BJ (cell line): ENCODE results near the gene SLC39A3. TPM values are rescaled to one million over a fixed set of nuclear protein-coding genes. Genes with fewer than 3 reads are reported as not detected.

ENCODE experiments used
- CTCF ChIA-PET: fragments of 350-600 bp; formaldehyde crosslinking; extraction: SDS; loops from one replicate; lab custom pipeline; 2021; ENCODE audit warnings: antibody characterized with exemption, inconsistent platforms; lab: Yijun Ruan, JAX
- POLR2A ChIA-PET: fragments of 300-600 bp; sonication (Branson Sonifier 250); formaldehyde crosslinking; extraction: SDS; loops from one replicate; lab custom pipeline; 2021; ENCODE audit warnings: antibody characterized with exemption; lab: Charles Lee
- DNase-seq: peaks from one replicate; pipeline ENCODE4 v3.0.0-alpha.2; 2011; ENCODE audit warnings: low read depth
- H3K27me3 ChIP-seq: 2 replicates; pipeline ENCODE4 v1.6.0; 2011; ENCODE audit warnings: low read length; ENCODE audit not compliant: control insufficient read depth, insufficient read depth
- H3K36me3 ChIP-seq: 2 replicates; pipeline ENCODE4 v1.5.1; 2011; ENCODE audit warnings: low read length; ENCODE audit not compliant: control insufficient read depth, insufficient read depth
- H3K4me3 ChIP-seq: 2 replicates; pipeline ENCODE4 v1.5.1; 2011; ENCODE audit warnings: low read depth, mild to moderate bottlenecking, control low read depth, low read length
- polyA plus RNA-seq: library from polyadenylated mRNA; depleted of rRNA; stranded (reverse); fragments of >200 nt; gene quantifications from 2 replicates; pipeline ENCODE4 v1.2.3, GENCODE V29; 2011
- TF ChIP-seq, protein P1 (sequence below): IDR thresholded peaks from 2 replicates; pipeline ENCODE4 v1.5.1; 2011; ENCODE audit warnings: low read depth, mild to moderate bottlenecking, control low read depth, inconsistent platforms, low read length, moderate library complexity; ENCODE audit not compliant: insufficient read depth

Gene SLC39A3
- polyA plus RNA-seq, 1 experiment, result 67.9 TPM

DNA sequence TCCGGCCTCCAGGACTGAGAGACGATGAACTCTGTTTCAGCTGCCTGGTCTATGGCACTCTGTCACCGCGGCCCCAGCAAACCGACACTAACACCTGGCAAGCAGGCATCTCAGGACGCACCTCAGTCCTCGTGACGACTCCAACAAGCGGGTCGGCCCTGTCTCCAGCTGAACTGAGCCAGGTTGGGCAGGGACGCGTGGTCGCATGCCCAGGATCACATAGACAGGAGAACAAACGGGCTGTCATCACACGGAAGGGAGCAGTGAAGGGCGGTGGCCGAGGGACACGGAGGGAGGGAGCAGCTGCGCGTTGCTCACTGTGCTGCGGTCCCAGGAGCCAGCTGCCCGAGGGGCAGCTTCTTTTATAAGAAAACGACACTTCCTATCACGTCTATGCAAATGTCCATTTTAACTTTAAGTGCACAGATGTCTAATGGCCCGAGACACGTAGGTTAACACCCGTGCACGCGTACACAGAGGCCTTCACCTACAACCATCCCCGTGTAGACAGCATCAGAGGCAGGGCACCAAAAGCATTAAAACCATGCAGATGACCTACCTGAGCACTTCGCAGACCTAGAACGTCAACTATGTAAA, 34.4 kb upstream of the SLC39A3 start:
- CTCF ChIA-PET, result interaction anchor here (2.0 kb wide), 1 partner anchor 126 kb away, joined by 7 read pairs; no protein-coding TSS in a partner anchor
- POLR2A ChIA-PET, result no interaction called here
- no peak overlapping the region for H3K4me3 ChIP-seq
- TF ChIP-seq, protein P1, sequence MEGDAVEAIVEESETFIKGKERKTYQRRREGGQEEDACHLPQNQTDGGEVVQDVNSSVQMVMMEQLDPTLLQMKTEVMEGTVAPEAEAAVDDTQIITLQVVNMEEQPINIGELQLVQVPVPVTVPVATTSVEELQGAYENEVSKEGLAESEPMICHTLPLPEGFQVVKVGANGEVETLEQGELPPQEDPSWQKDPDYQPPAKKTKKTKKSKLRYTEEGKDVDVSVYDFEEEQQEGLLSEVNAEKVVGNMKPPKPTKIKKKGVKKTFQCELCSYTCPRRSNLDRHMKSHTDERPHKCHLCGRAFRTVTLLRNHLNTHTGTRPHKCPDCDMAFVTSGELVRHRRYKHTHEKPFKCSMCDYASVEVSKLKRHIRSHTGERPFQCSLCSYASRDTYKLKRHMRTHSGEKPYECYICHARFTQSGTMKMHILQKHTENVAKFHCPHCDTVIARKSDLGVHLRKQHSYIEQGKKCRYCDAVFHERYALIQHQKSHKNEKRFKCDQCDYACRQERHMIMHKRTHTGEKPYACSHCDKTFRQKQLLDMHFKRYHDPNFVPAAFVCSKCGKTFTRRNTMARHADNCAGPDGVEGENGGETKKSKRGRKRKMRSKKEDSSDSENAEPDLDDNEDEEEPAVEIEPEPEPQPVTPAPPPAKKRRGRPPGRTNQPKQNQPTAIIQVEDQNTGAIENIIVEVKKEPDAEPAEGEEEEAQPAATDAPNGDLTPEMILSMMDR, result no peak
- H3K36me3 ChIP-seq, result peaks cover 4% of the 10 kb centered on the region
- no peaks in the 10 kb centered on the region for H3K27me3 ChIP-seq
- DNase-seq, result no peak

DNA sequence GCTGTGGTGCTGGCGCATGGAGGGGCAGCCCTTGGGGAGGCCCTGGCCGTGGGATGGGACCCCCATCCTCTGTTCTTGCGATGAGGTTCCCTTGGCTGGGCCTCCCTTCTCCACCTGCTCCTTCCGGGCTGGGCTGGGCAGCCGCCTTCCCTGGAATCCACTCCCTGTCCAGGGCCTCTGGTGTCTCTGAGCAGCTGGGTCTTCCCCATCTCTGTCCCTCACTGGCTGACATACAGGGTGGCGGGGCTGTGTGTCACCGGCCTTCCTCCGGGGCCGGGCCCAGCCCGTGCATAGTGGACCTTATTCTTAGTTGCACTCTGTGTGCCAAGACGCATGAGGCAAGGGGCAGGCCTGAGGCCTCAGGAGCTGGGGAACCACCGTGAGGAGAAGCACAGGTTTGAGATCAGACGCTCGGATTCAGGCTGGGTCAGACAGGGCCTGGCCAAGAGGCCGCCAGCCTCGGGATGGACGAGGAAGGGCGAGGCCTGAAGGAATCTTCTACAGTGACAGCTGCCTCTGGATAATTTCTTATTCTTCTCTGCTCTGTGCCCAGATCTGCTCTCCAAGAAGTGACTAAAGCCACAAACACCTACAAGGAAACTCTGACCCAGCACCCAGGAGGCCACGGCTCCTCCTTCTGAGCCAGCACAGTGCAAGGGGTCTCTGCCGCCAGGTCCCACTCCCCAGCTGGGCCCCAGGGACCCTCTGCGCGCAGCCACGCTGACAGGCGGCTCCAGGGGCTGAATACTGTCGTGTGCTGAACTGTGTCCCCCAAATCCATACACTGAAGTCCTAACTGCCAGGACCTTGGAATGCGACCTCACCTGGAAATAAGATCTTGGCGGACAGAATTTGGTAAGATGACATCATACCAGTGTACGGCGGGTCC, 32.2 kb upstream of the SLC39A3 start:
- ChIA-PET POLR2A (no interaction called here), CTCF (no interaction called here)
- H3K36me3 ChIP-seq, result peaks cover 16% of the 10 kb centered on the region
- TF ChIP-seq, protein P1, result no peak
- H3K27me3 ChIP-seq, result no peaks in the 10 kb centered on the region
- no peak overlapping the region for H3K4me3 ChIP-seq
- DNase-seq, result no peak

DNA sequence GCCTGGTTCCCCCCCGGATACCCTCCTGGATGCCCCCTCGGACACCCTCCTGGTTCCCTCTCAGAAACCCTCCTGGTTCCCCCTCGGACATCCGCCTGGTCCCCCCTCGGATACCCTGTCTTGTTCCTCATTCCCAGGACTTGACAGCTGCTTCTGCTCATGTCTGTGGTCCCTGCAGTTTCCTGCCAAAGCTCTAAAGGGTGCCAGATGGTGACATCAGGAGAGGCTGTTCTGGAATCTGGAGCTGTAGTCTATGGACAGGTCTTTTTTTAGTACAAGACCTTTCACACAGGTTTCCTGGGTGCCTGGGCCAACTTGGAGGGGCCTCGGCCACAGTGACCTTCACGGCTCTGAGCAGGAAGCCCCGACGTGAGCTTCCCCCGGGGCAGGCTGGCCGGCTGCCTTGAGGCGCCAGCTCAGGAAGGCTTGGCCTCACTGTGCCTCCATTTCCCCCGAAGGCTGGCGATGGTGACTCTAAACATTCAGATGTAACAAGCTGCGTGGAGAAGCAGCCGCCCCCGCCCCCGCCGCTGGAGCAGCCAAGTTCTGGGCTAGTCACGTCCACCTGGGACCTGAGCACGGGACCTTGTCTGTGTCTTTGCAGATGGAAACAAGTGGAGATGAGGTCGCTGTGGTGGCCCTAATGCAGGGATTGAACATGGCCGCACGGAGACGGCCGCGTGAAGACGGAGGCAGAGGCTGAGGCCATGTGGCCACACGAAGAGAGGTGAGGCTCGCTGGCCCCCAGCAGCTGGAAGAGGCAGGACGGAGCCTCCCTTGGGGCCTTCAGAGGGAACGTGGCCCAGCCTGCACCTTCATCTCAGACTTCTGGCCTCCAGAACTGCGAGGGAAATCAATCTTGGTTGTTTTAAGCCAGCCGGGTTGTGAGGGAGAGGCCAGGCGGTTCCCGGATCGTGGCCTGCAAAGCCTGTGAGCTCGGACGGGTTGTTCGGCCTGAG, 30.5 kb upstream of the SLC39A3 start:
- POLR2A ChIA-PET, result no interaction called here
- no peak for DNase-seq
- Histone ChIP-seq H3K36me3 (peaks cover 19% of the 10 kb centered on the region), H3K27me3 (no peaks in the 10 kb centered on the region), H3K4me3 (no peak overlapping the region)
- TF ChIP-seq, protein P1, result no peak
- CTCF ChIA-PET, result interaction anchor here (1.2 to 3.0 kb wide), 3 partner anchors 21 to 124 kb away, joined by 3 to 13 read pairs (median 6); no protein-coding TSS in a partner anchor

DNA sequence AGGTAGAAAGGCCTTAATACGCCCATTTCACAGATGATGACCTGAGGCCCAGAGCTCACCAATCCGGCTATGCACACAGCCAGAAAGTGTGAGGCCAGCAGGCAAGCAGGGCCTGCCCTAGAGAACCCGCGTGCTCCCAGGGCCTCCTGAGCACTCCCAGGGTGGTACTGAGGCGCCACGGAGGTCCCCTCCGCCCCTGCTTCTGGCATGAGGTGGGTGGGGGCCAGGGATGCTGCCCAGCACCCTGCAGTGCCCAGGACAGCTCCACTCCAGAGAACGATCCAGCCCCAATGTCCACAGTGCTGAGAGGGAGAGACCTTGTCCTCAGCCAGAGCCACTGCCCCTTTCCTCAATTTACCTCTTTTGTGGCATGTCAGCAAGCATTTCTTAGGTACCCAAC, 29.4 kb upstream of the SLC39A3 start:
- ChIA-PET POLR2A (no interaction called here), CTCF (interaction anchor here (1.3 to 3.0 kb wide), 2 partner anchors 20 to 121 kb away, joined by 5 to 13 read pairs; no protein-coding TSS in a partner anchor)
- TF ChIP-seq, protein P1, result no peak
- DNase-seq, result no peak
- Histone ChIP-seq H3K27me3 (no peaks in the 10 kb centered on the region), H3K4me3 (no peak overlapping the region), H3K36me3 (peaks cover 20% of the 10 kb centered on the region)
